GM19467 (cell line): ENCODE data around the gene MLIP.
"Not testable (repeated sequence)": the region's sequence is repeated elsewhere in the genome, so short reads cannot be mapped to it uniquely, and the experiment has no call there.

Source experiments
- ATAC-seq: cut with Tn5 transposase; IDR thresholded peaks from one replicate; pipeline ENCODE4 v1.9.1; 2021; ENCODE audit warnings: mild to moderate bottlenecking, moderate library complexity; ENCODE audit not compliant: unreplicated experiment

MLIP gene

GRCh38 chr6:54140811-54141210 lies 29.6 kb downstream of the MLIP start:
- ATAC-seq, result no peak

- no peak for ATAC-seq
Observed at GRCh38 chr6:54142889-54143519, 31.8 kb downstream of the MLIP start.

- ATAC-seq, result no peak
Observed at GRCh38 chr6:54151861-54152260, 40.6 kb downstream of the MLIP start.

GRCh38 chr6:54156650-54157250 lies 45.5 kb downstream of the MLIP start:
- ATAC-seq, result no peak

GRCh38 chr6:54157405-54157804 lies 46.2 kb downstream of the MLIP start:
- ATAC-seq, result no peak

- no peak for ATAC-seq
Observed at GRCh38 chr6:54173089-54173488, 61.8 kb downstream of the MLIP start.

GRCh38 chr6:54179152-54179551 lies 67.9 kb downstream of the MLIP start:
- no peak for ATAC-seq

GRCh38 chr6:54183616-54184015 lies 72.4 kb downstream of the MLIP start:
- no peak for ATAC-seq

- no peak for ATAC-seq
Observed at GRCh38 chr6:54185885-54186284, 74.6 kb downstream of the MLIP start.

- ATAC-seq, result no peak
Observed at GRCh38 chr6:54188846-54189245, 77.6 kb downstream of the MLIP start.

- ATAC-seq, result no peak
Observed at GRCh38 chr6:54191461-54191860, 80.2 kb downstream of the MLIP start.

- no peak for ATAC-seq
Observed at GRCh38 chr6:54192993-54193392, 81.8 kb downstream of the MLIP start.

GRCh38 chr6:54193560-54193959 lies 82.3 kb downstream of the MLIP start:
- ATAC-seq, result no peak

- no peak for ATAC-seq
Observed at GRCh38 chr6:54194067-54194466, 82.8 kb downstream of the MLIP start.

- no peak for ATAC-seq
Observed at GRCh38 chr6:54195637-54196036, 84.4 kb downstream of the MLIP start.

GRCh38 chr6:54196905-54197304 lies 85.7 kb downstream of the MLIP start:
- ATAC-seq, result no peak

- no peak for ATAC-seq
Observed at GRCh38 chr6:54198134-54198533, 86.9 kb downstream of the MLIP start.

- not testable (repeated sequence) for ATAC-seq
Observed at GRCh38 chr6:54203474-54204035, 92.3 kb downstream of the MLIP start.

- ATAC-seq, result no peak
Observed at GRCh38 chr6:54204921-54205591, 93.8 kb downstream of the MLIP start.

GRCh38 chr6:54206510-54206909 lies 95.3 kb downstream of the MLIP start:
- ATAC-seq, result no peak

- ATAC-seq, result not testable (repeated sequence)
Observed at GRCh38 chr6:54209983-54210382, 98.7 kb downstream of the MLIP start.

GRCh38 chr6:54214286-54214685 lies 103.0 kb downstream of the MLIP start:
- no peak for ATAC-seq
